Pancreas (tissue), 10 donors: Measurements from ENCODE around the gene KRI1. TPM values are rescaled to one million over a fixed set of nuclear protein-coding genes. Genes with fewer than 3 reads are reported as not detected.
A peak's percentile ranks its signal among the peaks of the same experiment; 100 is the strongest.
"Not testable (repeated sequence)": the region's sequence is repeated elsewhere in the genome, so short reads cannot be mapped to it uniquely, and the experiment has no call there.

Source experiments
- ATAC-seq, 4 donors: fragments of 200-7000 bp; cut with Tn5 transposase; one replicate each; pipeline versions ENCODE4 v1.8.0 to v1.9.1; 2020; ENCODE audit warnings: mild to moderate bottlenecking in 4 of 4, moderate library complexity in 4 of 4
- DNase-seq, 6 donors: peaks; one replicate each; pipeline ENCODE4 v3.0.0-alpha.2; 2020
- FAIRE-seq: peaks from 2 replicates; lab custom pipeline; 2012; peaks lifted over from hg19 to GRCh38; lab: Jason Lieb, UNC
- H3K27ac ChIP-seq, 4 donors: fragments of 200-600 bp; sonication (generic); 1 replicate in 3 of 4; 2 replicates in 1 of 4; pipeline versions ENCODE4 v1.5.0 to v1.8.0; 2020
- H3K27me3 ChIP-seq, 4 donors: fragments of 200-600 bp; one replicate each; pipeline ENCODE4 v1.8.0; 2021
- H3K36me3 ChIP-seq, 3 donors: fragments of 200-600 bp; sonication (generic) in 1 of 3; one replicate each; pipeline versions ENCODE4 v1.5.0 to v1.8.0; 2020 to 2021
- H3K4me1 ChIP-seq, 3 donors: fragments of 200-600 bp; one replicate each; pipeline ENCODE4 v1.8.0; 2021
- H3K4me3 ChIP-seq, 4 donors: fragments of 200-600 bp; sonication (generic) in 2 of 4; one replicate each; pipeline versions ENCODE4 v1.5.0 to v1.8.0; 2020 to 2021
- H3K9me3 ChIP-seq, 4 donors: fragments of 200-600 bp; one replicate each; pipeline ENCODE4 v1.8.0; 2021
- WGBS, 2 donors: extraction: QIAGEN DNeasy Blood & Tissue Kit; methylation state at CpG; one replicate each; pipeline ENCODE4 v1.1.7; 2013; 5-methylcytosine and 5-hydroxymethylcytosine counted together
- intact Hi-C, 3 donors: fragments of 100-400 bp; cut with DNase I; formaldehyde crosslinking; loops; one replicate each; pipeline versions ENCODE4 v1.11.1 to v1.14.2; 2022
- polyA plus RNA-seq, 2 donors: library from polyadenylated mRNA; stranded (reverse); fragments of 200-250 nt; gene quantifications; one replicate each; pipeline ENCODE4 v1.2.3, GENCODE V29; 2013
- total RNA-seq, 6 donors: library from RNA; stranded (reverse); fragmentation: NEBNext Ultra II Directional in 4 of 6; extraction: Animal tissue kit (Norgen Biotek cat#: 25700) in 4 of 6; gene quantifications; one replicate each; pipeline versions ENCODE4 v1.2.1 to v1.2.4, GENCODE V29; 2021 to 2023
- TF ChIP-seq, protein P1 (sequence below), 4 donors: fragments of 200-600 bp; sonication (generic) in 3 of 4; IDR thresholded peaks; one replicate each; pipeline versions ENCODE4 v1.5.0 to v1.8.0; 2021; ENCODE audit warnings: antibody characterized with exemption in 4 of 4
- donor health status: healthy with polysubstance abuse.
- donor health status: DM: no; HTN: no; CAD: no; lungs with moderate emphysema.
- donor health status: DM: no; HTN: no; CAD: no.
- donor health status: control.
- donor health status: control.
- donor health status: Bipolar disorder and iron deficiency.
- donor health status: DM: yes; HTN: yes; CAD: no.
- donor health status: DM: no; HTN: no; CAD: no.
- donor health status: DM: no; HTN: no; CAD: no.
- donor health status: DM: yes; HTN: yes; CAD: no.

The KRI1 gene
- total and polyA plus RNA-seq, 8 donors: 8.0 to 41.8 (median 15.3) TPM

- TF ChIP-seq, protein P1, sequence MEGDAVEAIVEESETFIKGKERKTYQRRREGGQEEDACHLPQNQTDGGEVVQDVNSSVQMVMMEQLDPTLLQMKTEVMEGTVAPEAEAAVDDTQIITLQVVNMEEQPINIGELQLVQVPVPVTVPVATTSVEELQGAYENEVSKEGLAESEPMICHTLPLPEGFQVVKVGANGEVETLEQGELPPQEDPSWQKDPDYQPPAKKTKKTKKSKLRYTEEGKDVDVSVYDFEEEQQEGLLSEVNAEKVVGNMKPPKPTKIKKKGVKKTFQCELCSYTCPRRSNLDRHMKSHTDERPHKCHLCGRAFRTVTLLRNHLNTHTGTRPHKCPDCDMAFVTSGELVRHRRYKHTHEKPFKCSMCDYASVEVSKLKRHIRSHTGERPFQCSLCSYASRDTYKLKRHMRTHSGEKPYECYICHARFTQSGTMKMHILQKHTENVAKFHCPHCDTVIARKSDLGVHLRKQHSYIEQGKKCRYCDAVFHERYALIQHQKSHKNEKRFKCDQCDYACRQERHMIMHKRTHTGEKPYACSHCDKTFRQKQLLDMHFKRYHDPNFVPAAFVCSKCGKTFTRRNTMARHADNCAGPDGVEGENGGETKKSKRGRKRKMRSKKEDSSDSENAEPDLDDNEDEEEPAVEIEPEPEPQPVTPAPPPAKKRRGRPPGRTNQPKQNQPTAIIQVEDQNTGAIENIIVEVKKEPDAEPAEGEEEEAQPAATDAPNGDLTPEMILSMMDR (IDR thresholded peaks at IDR 0.05): no peak
- Histone ChIP-seq H3K4me1 (peaks cover 0 to 12% (median 0%) of the 10 kb centered on the region in 3 donors), H3K4me3 (peak within 1 kb of the TSS; percentile 86 to 99 (median 96)), H3K36me3 (peaks cover 0 to 8% (median 0%) of the 10 kb centered on the region in 3 donors), H3K27ac (peak within 1 kb of the TSS; percentile 74 to 86 (median 83)), H3K27me3 (no peaks in the 10 kb centered on the region), H3K9me3 (no peaks in the 10 kb centered on the region)
- intact Hi-C loops: no loop called here
- ATAC-seq (peak; percentile 86 to 93 (median 90)), FAIRE-seq (no peak), DNase-seq (peak; percentile 94 to 99 (median 96))
- 1% methylated on average over 25 to 79 of the region's 79 CpGs for WGBS, 2 donors
These were observed 22.2 kb downstream of the KRI1 start, which contains the start of gene ATG4D for GRCh38 chr19:10543420-10544241. TSS of gene ATG4D (plus strand) at chr19:10543904. CDS start at chr19:10544091, 187 bp downstream.

DNA sequence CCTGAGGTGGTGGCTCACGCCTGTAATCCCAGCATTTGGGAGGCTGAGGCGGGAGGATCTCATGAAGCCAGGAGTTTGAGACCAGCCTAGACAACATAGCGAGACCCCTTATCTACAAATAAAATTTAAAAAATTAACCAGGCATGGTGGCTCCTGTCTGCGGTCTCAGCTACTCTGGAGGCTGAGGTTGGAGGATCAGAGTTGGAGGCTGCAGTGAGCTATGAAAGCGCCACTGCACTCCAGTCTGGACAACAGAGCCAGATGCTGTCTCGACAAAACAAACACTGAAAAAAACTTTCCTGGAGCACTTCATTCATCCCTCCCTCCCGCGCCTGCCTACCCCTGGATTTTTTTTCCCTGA is 22.8 kb downstream of the KRI1 start:
- peak overlapping the region in 2 of 4 donors; percentile 86 to 98 for H3K4me3 ChIP-seq
- intact Hi-C loops: no loop called here
- DNase-seq (no peak), ATAC-seq (peak; percentile 14 to 47 (median 20)), FAIRE-seq (no peak)
- H3K36me3 ChIP-seq: peaks cover 0 to 8% (median 0%) of the 10 kb centered on the region in 3 donors
- H3K27ac ChIP-seq: peak overlapping the region; percentile 74 to 86 (median 83)
- TF ChIP-seq, protein P1 (IDR thresholded peaks at IDR 0.05): no peak
- H3K27me3 ChIP-seq: no peaks in the 10 kb centered on the region
- H3K4me1 ChIP-seq: peaks cover 0 to 12% (median 0%) of the 10 kb centered on the region in 3 donors
- no peaks in the 10 kb centered on the region for H3K9me3 ChIP-seq
- WGBS, 2 donors: 44 to 47% methylated on average over 8 of the region's 8 CpGs

- H3K27me3 ChIP-seq, H3K9me3 ChIP-seq, FAIRE-seq, DNase-seq, H3K27ac ChIP-seq, H3K4me1 ChIP-seq, H3K36me3 ChIP-seq, H3K4me3 ChIP-seq, intact Hi-C loops, ATAC-seq: not testable (repeated sequence)
- 73 to 83% methylated on average over 9 of the region's 9 CpGs for WGBS, 2 donors
These were observed 26.8 kb downstream of the KRI1 start for GRCh38 chr19:10539016-10539415.

GRCh38 chr19:10538204-10538983 is 27.4 kb downstream of the KRI1 start:
- no peak overlapping the region for H3K4me3 ChIP-seq
- FAIRE-seq (no peak), ATAC-seq (no peak), DNase-seq (no peak)
- intact Hi-C loops: no loop called here
- WGBS, 2 donors: 72 to 79% methylated on average over 20 of the region's 20 CpGs
- H3K36me3 ChIP-seq: no peaks in the 10 kb centered on the region
- H3K27ac ChIP-seq: no peak overlapping the region
- no peaks in the 10 kb centered on the region for H3K27me3 ChIP-seq
- H3K9me3 ChIP-seq: no peaks in the 10 kb centered on the region
- H3K4me1 ChIP-seq: peaks cover 0 to 3% (median 0%) of the 10 kb centered on the region in 3 donors
- TF ChIP-seq, protein P1 (IDR thresholded peaks at IDR 0.05): no peak

GRCh38 chr19:10537668-10538067 is 28.1 kb downstream of the KRI1 start:
- ATAC-seq: no peak
- FAIRE-seq: no peak
- no peak overlapping the region for H3K4me3 ChIP-seq

More at GRCh38 chr19:10537668-10538067, 28.1 kb downstream of the KRI1 start:
- Histone ChIP-seq H3K27ac (no peak overlapping the region), H3K4me1 (no peaks in the 10 kb centered on the region), H3K27me3 (no peaks in the 10 kb centered on the region), H3K36me3 (no peaks in the 10 kb centered on the region), H3K9me3 (no peaks in the 10 kb centered on the region)
- intact Hi-C loops: no loop called here
- no peak for DNase-seq
- WGBS, 2 donors: 73 to 80% methylated on average over 11 of the region's 11 CpGs
- TF ChIP-seq, protein P1 (IDR thresholded peaks at IDR 0.05): no peak
